AG04450 (cell line): ENCODE results near the gene OR2S2. TPM values are rescaled to one million over a fixed set of nuclear protein-coding genes. Genes with fewer than 3 reads are reported as not detected.

ENCODE experiments used
- CTCF ChIA-PET: fragments of 300-600, 350-600 bp; formaldehyde crosslinking; extraction: SDS; loops from one replicate; lab custom pipeline; 2022; ENCODE audit warnings: antibody characterized with exemption, inconsistent platforms; lab: Charles Lee
- POLR2A ChIA-PET: fragments of 350-600 bp; formaldehyde crosslinking; extraction: SDS; loops from one replicate; lab custom pipeline; 2021; ENCODE audit warnings: antibody characterized with exemption, inconsistent platforms; lab: Yijun Ruan, JAX
- DNase-seq: peaks from one replicate; pipeline ENCODE4 v3.0.0-alpha.2; 2011; ENCODE audit warnings: low read depth, low spot score
- H3K27ac ChIP-seq: one replicate; pipeline ENCODE4 v1.5.1; 2012; ENCODE audit warnings: low read depth, low read length, control low read depth
- H3K27me3 ChIP-seq: one replicate; pipeline ENCODE4 v1.6.0; 2012; ENCODE audit warnings: low read length; ENCODE audit not compliant: control insufficient read depth, insufficient read depth
- H3K4me3 ChIP-seq: 2 replicates; pipeline ENCODE4 v1.5.1; 2011; ENCODE audit warnings: mild to moderate bottlenecking, low read depth, low read length, control low read depth
- H3K9me3 ChIP-seq: 2 replicates; pipeline ENCODE4 v1.5.1; 2012; ENCODE audit warnings: low read length; ENCODE audit not compliant: control insufficient read depth, insufficient read depth
- CTCF ChIP-seq: IDR thresholded peaks from 2 replicates; pipeline ENCODE4 v1.5.1; 2011; ENCODE audit warnings: low read depth, low read length, control low read depth, inconsistent platforms
- polyA plus RNA-seq: library from polyadenylated mRNA; depleted of rRNA; stranded (reverse); fragments of >200 nt; gene quantifications from 2 replicates; pipeline ENCODE4 v1.2.3, GENCODE V29; 2011

OR2S2 gene
- polyA plus RNA-seq, 1 experiment = 0.46 TPM

GRCh38 chr9:35976726-35977125, 18.8 kb upstream of the OR2S2 start:
- no peak for DNase-seq
- no peak overlapping the region for H3K27ac ChIP-seq
- TF ChIP-seq CTCF = no peak
- H3K4me3 ChIP-seq = no peak overlapping the region
- H3K27me3 ChIP-seq = peaks cover 11% of the 10 kb centered on the region
- peaks cover 8% of the 10 kb centered on the region; the same call in 1 of the 2 replicates for H3K9me3 ChIP-seq
- ChIA-PET POLR2A (no interaction called here), CTCF (no interaction called here)

DNA sequence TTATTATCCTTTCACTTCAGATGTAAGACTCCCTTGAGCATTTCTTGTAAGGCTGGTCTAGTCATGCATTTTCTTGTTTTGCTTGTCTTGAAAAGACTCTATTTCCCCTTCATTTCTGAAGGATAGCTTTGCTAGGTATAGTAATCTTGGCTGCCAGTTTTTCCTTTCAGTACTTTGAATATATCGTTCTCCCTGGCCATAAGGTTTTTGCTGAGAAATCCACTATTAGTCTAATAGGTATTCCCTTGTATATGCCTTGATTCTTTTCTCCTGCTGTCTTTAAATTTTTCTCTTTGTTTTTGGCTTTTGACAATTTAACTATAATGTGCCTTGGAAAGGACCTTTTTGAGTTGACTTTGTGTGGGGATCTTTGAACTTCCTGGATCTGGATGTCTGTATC, 16.8 kb upstream of the OR2S2 start:
- no peak for DNase-seq
- Histone ChIP-seq H3K27me3 (no peaks in the 10 kb centered on the region), H3K4me3 (no peak overlapping the region), H3K9me3 (peaks cover 8% of the 10 kb centered on the region; the same call in 1 of the 2 replicates), H3K27ac (no peak overlapping the region)
- CTCF ChIA-PET = interaction anchor here (1.0 kb wide), 1 partner anchor 19 kb away, joined by 3 read pairs; no protein-coding TSS in a partner anchor
- POLR2A ChIA-PET = no interaction called here
- no peak for TF ChIP-seq CTCF

DNA sequence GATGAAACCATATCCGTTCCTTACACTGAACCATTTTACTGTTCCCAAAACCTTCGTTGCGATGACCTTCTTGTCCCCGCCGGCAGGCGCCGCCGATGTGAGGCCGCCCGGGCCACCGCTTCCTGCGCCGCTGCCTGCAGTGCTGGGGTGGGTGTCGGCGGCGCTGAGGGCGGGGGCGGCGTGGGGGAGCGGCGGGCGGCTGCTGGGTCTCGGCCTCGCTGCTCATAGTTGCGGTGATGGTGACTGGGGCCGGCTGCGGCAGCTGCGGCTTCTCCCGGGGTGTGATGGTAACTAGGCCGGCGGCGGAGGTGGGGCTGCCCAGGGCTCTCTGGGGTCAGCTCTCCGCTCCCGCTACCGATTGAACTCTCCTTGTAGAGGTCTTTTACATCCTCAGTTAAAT, 14.1 kb upstream of the OR2S2 start:
- ChIA-PET CTCF (interaction anchor here (1.3 kb wide), 1 partner anchor 17 kb away, joined by 4 read pairs; no protein-coding TSS in a partner anchor), POLR2A (no interaction called here)
- Histone ChIP-seq H3K9me3 (peaks cover 8% of the 10 kb centered on the region; the same call in 1 of the 2 replicates), H3K27me3 (no peaks in the 10 kb centered on the region), H3K4me3 (no peak overlapping the region), H3K27ac (no peak overlapping the region)
- TF ChIP-seq CTCF = no peak
- DNase-seq = no peak

DNA sequence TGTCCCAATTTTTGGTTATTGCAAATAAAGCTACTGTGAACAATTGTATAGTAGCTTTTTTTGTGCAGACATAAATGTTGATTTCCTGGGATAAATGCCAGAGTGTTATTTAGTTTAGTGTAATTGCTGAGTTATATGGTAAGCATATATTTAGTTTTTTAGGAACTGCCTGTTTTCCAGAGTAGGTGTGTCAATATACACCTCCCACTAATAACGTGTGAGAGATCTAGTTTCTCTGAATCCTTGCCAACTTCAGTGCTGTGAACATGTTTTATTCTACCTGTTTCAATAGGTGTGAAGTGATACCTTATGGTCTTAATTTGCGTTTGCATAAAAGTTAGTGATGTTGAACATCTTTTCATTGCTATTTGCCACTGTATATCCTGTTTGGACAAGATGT, 9.1 kb upstream of the OR2S2 start:
- Histone ChIP-seq H3K27ac (no peak overlapping the region), H3K4me3 (no peak overlapping the region), H3K27me3 (no peaks in the 10 kb centered on the region), H3K9me3 (no peaks in the 10 kb centered on the region)
- CTCF ChIA-PET = interaction anchor here (2.7 kb wide), 1 partner anchor 12 kb away, joined by 12 read pairs; no protein-coding TSS in a partner anchor
- no peak for DNase-seq
- POLR2A ChIA-PET = no interaction called here
- TF ChIP-seq CTCF = no peak

DNA sequence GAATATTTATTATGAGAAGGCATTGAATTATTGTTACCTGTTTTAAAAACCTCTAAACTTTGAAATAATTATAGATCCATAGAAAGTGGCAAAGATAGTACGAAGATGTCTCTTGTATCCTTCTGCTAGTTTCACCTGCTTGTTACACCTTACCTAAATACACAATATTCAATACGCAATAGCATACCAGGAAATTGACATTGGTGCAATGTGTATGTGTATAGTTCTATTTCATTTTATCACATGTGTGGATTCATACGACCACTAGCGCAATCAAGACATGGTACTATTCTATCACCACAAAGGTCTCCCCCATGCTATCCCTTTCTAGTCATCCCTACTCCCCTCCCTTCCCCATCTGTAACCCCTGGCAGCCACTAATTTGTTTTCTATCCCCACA, 8.5 kb upstream of the OR2S2 start:
- ChIA-PET POLR2A (no interaction called here), CTCF (interaction anchor here (2.7 kb wide), 1 partner anchor 12 kb away, joined by 12 read pairs; no protein-coding TSS in a partner anchor)
- Histone ChIP-seq H3K27ac (no peak overlapping the region), H3K4me3 (no peak overlapping the region), H3K9me3 (no peaks in the 10 kb centered on the region), H3K27me3 (no peaks in the 10 kb centered on the region)
- no peak for TF ChIP-seq CTCF
- no peak for DNase-seq
